ENCODE measurements around the gene UBQLN4.
"Not testable (repeated sequence)": the region's sequence is repeated elsewhere in the genome, so short reads cannot be mapped to it uniquely, and the experiment has no call there.

The UBQLN4 gene

DNA sequence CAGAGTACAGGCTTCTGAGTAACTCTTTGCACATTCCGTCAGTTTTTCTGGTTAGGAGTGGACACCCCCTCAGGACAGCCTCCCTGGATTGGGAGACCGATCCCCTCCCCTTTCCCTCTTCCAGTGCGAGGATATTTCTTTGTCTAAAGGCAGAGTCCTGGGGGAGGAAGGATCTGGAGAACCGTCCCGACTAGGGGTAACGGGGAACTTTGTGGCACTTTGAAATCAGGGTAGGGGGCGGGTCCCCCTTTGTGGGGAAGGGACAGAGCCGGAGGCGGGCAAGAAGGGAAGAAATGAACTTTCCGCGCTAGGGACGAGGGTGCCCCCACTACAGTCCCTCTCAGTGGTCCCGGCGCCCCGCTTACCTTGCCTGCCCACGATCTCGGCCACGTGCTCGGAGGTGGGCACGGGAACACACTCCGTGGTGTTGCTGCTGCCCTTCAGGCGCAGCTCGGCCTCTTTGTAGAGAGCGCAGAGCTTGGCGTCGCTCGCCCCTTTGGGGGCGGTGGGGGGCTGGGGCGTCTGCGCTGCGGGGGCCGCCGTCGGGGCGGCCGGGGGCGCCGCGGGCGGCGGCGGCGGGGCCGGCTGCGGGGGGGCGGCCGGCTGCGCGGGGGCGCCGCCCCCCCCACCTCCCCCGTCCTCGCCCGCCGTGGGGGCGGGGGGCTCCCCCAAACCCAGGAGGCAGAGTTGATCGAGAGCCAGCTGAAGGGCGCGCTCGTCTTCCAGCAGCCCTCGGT, 27.8 kb upstream of the UBQLN4 start:
- DNase-seq (ENCODE audit: low spot score) (peak; percentile 34), FAIRE-seq (no peak)

- no peak for DNase-seq (ENCODE audit: low spot score)
- FAIRE-seq: no peak
Measured at GRCh38 chr1:156080863-156081179, 27.2 kb upstream of the UBQLN4 start.

GRCh38 chr1:156080241-156080862, 26.8 kb upstream of the UBQLN4 start:
- DNase-seq (ENCODE audit: low spot score) (no peak), FAIRE-seq (no peak)

- DNase-seq (ENCODE audit: low spot score) (no peak), FAIRE-seq (no peak)
Measured at GRCh38 chr1:156079762-156080161, 26.2 kb upstream of the UBQLN4 start.

GRCh38 chr1:156078728-156079127, 25.1 kb upstream of the UBQLN4 start:
- no peak for FAIRE-seq

DNA sequence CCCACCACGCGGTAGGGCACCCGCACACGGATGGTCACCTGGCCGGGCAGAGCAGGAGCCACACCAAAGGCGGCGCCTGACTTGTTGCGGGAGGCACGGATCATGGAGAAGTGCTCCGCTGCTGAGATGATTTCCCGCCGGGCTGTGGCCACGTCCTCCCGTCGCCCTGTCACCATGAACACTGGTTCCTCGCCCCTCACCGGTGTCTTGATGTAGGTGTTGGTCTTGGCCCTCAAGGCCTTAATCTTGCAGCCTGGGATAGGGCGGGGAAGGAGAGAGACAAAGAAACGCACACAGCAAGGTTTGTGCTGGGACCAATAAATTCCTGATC, 23.8 kb upstream of the UBQLN4 start:
- no peak for FAIRE-seq

More at GRCh38 chr1:156078728-156079127, 25.1 kb upstream of the UBQLN4 start:
- DNase-seq (ENCODE audit: low spot score): no peak

DNA sequence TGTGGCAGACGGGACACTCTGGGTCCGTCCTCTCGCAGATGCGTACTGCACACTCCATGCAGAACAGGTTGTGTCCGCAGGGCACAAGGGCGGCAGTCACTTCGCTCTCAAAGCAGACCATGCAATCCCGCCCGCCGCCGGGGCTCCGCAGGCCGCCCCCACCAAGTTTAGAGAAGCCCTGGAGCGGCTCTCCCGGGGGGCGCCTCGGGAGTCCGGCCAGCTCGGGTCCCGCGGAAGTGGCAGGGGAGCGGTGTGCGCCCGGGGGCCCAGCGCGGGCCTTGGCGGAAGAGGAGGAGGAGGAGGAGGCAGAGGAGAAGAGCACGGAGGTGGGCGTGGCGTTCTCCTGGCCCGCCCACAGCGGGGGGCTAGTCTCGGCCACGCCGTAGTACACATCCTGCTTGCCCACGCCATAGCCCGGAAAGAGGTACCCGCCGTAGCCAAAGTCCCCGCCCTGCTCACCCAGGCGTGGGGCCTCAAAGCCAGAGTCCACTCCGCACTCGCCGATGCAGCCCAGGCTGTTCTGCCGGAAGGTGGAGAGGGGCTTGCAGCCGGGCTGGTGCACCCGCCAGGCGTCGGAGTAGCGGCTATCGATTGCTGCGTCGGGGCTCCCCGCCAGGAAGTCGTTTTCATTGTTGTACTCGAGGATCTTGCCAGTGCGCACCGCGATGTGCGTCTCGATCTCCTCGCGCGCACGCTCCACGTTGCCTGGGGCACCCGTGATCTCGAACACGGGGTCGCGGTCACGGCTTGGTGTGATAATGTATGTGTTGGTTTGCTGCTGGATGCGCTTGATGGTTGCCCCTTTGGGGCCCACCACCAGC, 23.2 kb upstream of the UBQLN4 start:
- FAIRE-seq (no peak), DNase-seq (ENCODE audit: low spot score) (no peak)

More for the DNA sequence above, 23.8 kb upstream of the UBQLN4 start:
- no peak for DNase-seq (ENCODE audit: low spot score)

- no peak for FAIRE-seq
- no peak for DNase-seq (ENCODE audit: low spot score)
Measured at GRCh38 chr1:156075775-156076204, 22.2 kb upstream of the UBQLN4 start.

DNA sequence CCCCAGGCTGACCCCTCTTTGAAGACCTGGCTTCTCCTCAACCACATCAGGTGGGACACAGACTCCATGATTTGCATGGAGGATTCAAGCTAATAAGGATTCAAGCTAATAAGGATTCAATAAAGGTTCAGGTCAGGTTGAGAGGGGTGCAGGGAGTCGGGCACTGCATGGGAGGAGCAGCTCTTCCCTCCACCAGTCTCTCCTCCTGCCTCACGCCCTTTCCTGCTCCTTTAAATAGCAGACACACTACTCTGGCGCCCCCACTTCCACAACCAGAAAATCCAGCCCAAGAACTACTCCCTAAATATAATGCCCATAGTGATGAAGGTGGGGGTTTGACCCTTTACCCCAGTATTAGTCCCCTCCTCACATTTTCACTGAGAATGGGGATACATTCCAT, 21.6 kb upstream of the UBQLN4 start:
- DNase-seq (ENCODE audit: low spot score) (no peak), FAIRE-seq (no peak)

- no peak for DNase-seq (ENCODE audit: low spot score)
Measured at GRCh38 chr1:156074661-156075060, 21.1 kb upstream of the UBQLN4 start.

DNA sequence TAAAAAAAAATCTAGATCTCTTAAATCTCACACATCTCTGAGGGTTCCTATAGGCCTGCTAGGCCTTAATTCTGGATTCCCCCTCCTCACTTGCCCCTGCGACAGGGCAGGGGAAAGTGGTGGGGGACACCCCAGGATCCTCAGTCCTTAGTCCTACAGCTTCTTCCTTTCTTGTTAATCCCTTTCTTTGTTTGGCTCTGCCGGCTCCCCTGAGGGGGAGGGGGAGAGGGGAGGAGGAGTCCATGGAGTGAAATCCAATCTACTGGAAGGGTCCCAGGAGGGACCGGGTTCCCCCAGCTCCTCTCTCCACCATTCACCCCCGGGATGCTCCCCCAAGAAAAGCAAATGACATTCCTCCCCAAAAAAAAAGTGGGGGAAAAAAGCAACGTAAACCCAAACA, 20.1 kb upstream of the UBQLN4 start:
- DNase-seq (ENCODE audit: low spot score) (no peak), FAIRE-seq (no peak)

More at GRCh38 chr1:156074661-156075060, 21.1 kb upstream of the UBQLN4 start:
- no peak for FAIRE-seq

DNA sequence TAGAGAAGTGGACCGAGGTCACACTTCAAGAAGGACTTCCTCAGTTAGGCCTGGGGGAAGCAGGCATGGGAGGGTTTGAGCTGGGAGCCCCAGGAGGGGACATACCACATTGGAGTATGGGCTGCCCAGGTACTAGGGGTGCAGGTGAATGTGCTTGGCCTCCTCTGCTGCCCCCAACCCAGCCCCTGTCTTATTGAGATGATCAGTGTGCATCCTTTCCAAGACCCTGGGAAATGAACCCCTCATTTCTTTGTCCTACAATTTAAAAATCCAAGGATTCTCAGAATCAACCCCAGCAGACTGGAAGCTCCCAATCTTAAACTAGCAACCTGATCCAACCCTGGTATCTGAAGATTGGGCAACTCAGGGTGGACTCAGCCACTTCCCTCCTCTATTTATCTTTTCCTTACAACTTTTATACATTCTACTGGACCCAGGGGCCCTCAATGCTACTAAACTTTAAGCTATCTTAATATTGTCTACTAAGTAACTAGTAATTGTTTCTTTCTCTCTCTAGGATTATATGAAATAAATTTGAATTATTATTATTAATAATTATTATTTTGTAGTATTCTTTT, 19.6 kb upstream of the UBQLN4 start:
- FAIRE-seq: no peak

GRCh38 chr1:156072251-156072650, 18.7 kb upstream of the UBQLN4 start:
- FAIRE-seq (no peak), DNase-seq (ENCODE audit: low spot score) (no peak)

More for the DNA sequence above, 19.6 kb upstream of the UBQLN4 start:
- no peak for DNase-seq (ENCODE audit: low spot score)

- not testable (repeated sequence) for FAIRE-seq; DNase-seq (ENCODE audit: low spot score)
Measured at GRCh38 chr1:156071332-156071816, 17.8 kb upstream of the UBQLN4 start.

GRCh38 chr1:156070548-156070947, 16.9 kb upstream of the UBQLN4 start:
- FAIRE-seq (no peak), DNase-seq (ENCODE audit: low spot score) (no peak)

GRCh38 chr1:156069490-156070455, 16.2 kb upstream of the UBQLN4 start:
- DNase-seq (ENCODE audit: low spot score) (no peak), FAIRE-seq (no peak)

GRCh38 chr1:156067262-156067661, 13.7 kb upstream of the UBQLN4 start:
- FAIRE-seq (no peak), DNase-seq (ENCODE audit: low spot score) (no peak)

- DNase-seq (ENCODE audit: low spot score) (no peak), FAIRE-seq (no peak)
Measured at GRCh38 chr1:156065871-156066270, 12.3 kb upstream of the UBQLN4 start.

- DNase-seq (ENCODE audit: low spot score): no peak
- no peak for FAIRE-seq
Measured at GRCh38 chr1:156065212-156065611, 11.6 kb upstream of the UBQLN4 start.

DNA sequence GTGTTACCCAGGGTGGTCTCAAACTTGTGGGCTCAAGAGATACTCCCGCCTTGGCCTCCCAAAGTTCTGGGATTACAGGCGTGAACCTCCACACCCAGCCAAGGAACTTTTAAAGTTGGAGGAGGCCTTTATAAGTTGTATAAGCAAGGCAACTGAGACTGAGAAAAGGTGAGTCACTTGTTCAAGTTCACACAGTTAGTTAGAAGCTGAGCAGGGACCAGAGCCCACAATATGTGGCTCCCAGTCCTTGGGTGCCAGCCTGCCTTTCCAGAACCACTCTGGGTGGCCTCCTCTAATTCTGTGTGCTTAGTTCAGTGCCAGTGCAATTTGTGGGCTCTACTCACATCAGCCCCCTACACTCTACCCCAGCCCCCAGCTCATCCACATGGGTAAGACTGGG, 11.0 kb upstream of the UBQLN4 start:
- no peak for DNase-seq (ENCODE audit: low spot score)
- FAIRE-seq: no peak

GRCh38 chr1:156063997-156064285, 10.3 kb upstream of the UBQLN4 start:
- FAIRE-seq (no peak), DNase-seq (ENCODE audit: low spot score) (no peak)

Data from urothelium cell line (cell line).